ENCODE data around the gene LTN1. TPM values are rescaled to one million over a fixed set of nuclear protein-coding genes. Genes with fewer than 3 reads are reported as not detected.

LTN1 gene
- total RNA-seq, 4 donors from 2014 or later: 20.5 to 27.9 (median 21.4) TPM

DNA sequence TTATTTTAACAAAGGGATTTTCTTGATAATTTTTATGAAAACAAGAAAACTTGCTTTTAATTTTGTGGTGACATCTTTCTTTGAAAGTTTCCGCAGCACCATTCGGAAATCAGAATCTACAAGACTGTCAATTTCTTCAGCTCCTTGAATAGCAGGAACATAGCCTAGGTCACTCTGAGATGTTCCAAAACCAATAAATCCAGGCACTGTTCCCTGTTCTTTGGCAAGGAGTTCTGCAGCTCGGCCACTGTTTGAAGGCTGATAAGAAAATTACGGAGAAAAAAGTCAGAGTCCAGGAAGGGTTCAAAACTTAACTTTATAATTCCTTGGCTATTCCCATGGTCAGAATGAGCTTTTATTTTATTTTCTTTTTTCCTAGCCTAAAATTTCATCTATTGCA lies 6.0 kb downstream of the LTN1 start:
- no peak for ATAC-seq (ENCODE audit: low FRiP score)
- TF ChIP-seq, protein P1, sequence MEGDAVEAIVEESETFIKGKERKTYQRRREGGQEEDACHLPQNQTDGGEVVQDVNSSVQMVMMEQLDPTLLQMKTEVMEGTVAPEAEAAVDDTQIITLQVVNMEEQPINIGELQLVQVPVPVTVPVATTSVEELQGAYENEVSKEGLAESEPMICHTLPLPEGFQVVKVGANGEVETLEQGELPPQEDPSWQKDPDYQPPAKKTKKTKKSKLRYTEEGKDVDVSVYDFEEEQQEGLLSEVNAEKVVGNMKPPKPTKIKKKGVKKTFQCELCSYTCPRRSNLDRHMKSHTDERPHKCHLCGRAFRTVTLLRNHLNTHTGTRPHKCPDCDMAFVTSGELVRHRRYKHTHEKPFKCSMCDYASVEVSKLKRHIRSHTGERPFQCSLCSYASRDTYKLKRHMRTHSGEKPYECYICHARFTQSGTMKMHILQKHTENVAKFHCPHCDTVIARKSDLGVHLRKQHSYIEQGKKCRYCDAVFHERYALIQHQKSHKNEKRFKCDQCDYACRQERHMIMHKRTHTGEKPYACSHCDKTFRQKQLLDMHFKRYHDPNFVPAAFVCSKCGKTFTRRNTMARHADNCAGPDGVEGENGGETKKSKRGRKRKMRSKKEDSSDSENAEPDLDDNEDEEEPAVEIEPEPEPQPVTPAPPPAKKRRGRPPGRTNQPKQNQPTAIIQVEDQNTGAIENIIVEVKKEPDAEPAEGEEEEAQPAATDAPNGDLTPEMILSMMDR (IDR thresholded peaks at IDR 0.05): no peak
- no peak for DNase-seq (ENCODE audit: low spot score)

DNA sequence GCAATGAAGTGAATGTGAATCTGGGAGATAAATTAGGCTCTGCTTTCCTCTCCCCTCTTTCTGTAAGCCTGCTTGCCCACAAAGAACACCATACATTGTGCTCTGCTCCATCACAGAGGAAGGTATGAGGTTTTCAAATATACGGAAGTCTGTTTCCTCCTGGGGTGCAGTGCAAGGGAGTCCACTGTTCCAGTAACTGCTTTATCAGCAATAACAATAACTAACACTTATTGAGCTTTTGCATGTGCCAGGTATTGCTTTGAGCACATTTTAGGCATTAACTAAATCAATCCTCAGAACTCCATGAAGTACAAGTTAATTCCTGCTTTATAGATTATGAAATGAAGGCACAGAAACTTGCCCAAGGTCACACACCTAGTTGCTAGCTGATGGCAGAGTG lies 10.0 kb downstream of the LTN1 start:
- TF ChIP-seq, protein P1 (IDR thresholded peaks at IDR 0.05): no peak
- no peak for ATAC-seq (ENCODE audit: low FRiP score)
- DNase-seq (ENCODE audit: low spot score): no peak

DNA sequence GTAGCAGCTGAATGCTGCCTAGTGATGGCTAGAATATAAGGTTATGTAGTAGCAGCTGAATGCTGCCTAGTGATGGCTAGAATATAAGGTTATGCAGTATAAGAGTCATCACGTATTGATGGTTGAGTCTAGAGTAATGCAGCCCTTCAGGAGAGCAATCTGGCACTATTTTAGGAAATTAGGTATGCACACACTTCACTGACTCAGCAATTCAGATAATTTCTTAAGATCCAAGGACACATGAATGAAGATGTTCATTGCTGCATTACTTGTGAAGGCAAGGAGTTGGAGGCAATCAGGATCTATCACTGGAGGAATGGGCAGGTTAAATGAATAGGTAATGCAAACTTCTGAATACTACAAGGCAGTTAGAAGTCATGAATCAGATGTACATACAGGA lies 13.6 kb downstream of the LTN1 start:
- no peak for DNase-seq (ENCODE audit: low spot score)
- ATAC-seq (ENCODE audit: low FRiP score): no peak
- TF ChIP-seq, protein P1 (IDR thresholded peaks at IDR 0.05): no peak

DNA sequence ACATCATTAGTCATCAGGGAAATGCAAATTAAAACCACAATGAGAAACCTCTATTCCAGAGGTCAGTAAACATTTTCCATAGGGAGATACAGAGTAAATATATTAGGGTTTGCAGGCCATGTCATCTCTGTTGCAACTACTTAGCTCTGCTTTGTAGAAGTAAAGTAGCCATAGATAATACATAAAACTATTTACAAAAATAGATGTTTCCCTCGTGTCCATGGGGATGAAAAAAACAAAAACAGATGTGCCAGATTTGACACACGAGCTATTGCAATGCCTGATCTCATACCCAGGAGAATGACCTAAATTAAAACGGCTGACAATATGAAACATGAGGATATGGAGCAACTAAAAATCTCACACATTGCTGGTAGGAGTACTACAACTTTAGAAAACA lies 17.3 kb downstream of the LTN1 start:
- ATAC-seq (ENCODE audit: low FRiP score): no peak
- TF ChIP-seq, protein P1 (IDR thresholded peaks at IDR 0.05): no peak
- DNase-seq (ENCODE audit: low spot score): no peak

DNA sequence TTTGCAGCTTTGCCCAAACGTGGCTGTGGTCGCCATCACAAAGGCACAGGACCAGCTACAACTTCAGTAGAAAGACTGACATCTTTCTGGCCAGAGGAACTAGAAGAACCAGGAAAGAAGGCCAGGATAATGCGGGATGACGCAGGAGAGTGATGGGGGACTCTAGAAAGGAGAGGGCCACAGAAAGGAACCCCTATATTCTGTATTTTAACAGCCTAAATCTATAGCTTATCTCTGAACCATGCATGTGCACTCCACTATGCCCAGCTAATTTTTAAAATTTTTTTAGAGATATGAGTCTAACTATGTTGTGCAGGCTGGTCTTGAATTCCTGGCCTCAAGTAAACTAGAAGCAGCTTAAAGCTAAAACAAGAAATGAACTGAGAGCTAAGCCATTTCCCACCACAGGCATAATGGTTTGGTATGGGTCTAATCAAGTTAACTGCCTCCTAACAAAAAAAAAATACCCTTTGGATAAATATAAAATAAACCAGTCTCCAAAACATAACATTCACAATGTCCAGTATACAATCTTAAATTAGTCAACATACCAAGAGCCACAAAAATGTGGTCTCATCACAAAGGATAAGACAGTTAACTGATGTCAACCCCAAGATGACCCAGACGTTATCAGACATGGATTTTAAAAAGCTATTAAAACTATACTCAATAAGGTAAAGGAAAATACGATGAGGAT lies 18.0 kb downstream of the LTN1 start:
- TF ChIP-seq, protein P1 (IDR thresholded peaks at IDR 0.05): no peak
- DNase-seq (ENCODE audit: low spot score) (no peak), ATAC-seq (ENCODE audit: low FRiP score) (no peak)

DNA sequence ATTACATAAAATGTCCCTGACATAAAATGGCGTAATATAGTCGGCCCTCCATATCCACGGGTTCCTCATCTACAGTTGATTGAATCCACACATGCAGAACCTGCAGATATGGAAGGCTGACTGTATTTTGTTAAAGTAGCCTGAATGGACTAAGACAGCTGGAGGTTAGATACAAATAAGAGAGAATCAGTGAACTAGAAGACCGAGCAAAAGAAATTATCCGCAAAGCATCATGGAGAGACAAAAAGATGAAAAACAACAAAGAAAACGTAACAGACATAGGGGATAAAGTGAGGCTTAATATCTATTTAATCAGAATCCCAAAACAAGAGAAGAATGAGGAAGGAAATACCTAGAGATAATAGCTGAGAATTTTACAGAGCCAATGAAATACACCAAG lies 20.3 kb downstream of the LTN1 start:
- DNase-seq (ENCODE audit: low spot score): no peak
- TF ChIP-seq, protein P1 (IDR thresholded peaks at IDR 0.05): no peak
- no peak for ATAC-seq (ENCODE audit: low FRiP score)

DNA sequence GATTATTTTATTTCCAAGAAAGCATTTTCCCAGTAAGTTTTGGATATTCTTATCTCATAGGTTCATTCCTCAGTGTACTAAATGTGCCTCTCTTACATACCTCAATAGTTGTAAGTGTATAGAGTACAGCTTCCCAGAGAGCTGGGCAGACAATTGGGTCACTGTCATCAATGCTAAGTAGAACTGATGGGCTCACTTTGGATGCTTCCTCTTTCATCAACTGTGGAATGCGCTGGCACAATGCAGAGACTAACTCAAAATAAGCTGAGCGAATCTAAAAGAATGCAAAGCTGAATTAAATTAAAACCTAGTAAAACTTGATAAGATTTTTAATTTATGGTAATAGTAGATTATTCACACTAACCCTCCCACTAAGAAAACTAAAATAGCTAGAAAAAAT lies 21.5 kb downstream of the LTN1 start:
- DNase-seq (ENCODE audit: low spot score) (no peak), ATAC-seq (ENCODE audit: low FRiP score) (no peak)
- TF ChIP-seq, protein P1 (IDR thresholded peaks at IDR 0.05): no peak

Measured in omental fat pad (tissue), 4 donors.